HepG2 (cell line): ENCODE measurements around the gene PLAGL2. TPM values are rescaled to one million over a fixed set of nuclear protein-coding genes. Genes with fewer than 3 reads are reported as not detected.

Experiments used
- ATAC-seq: fragments of 200-7000 bp; cut with Tn5 transposase; 3 replicates; pipeline ENCODE4 v1.9.1; 2020; ENCODE audit warnings: mild to moderate bottlenecking, moderate library complexity
- BruUV-seq: library from RNA; stranded (reverse); fragments of 400-500 nt; replicated peaks from 2 replicates; lab custom pipeline; 2021; lab: Mats Ljungman, UMichigan
- CTCF ChIA-PET: fragments of 300-600 bp; formaldehyde crosslinking; extraction: SDS; loops from one replicate; lab custom pipeline; 2021; ENCODE audit warnings: low total read pairs, inconsistent platforms, low intra/inter-chr PET ratio; lab: Yijun Ruan, JAX
- POLR2A ChIA-PET: fragments of 350-600 bp; sonication (Branson Sonifier 250); formaldehyde crosslinking; loops from one replicate; lab custom pipeline; 2020; ENCODE audit warnings: antibody characterized with exemption, inconsistent platforms; lab: Yijun Ruan, JAX
- DNase-seq: peaks from one replicate; pipeline ENCODE4 v3.0.0-alpha.2; 2015; ENCODE audit warnings: low spot score
- FAIRE-seq: peaks from 3 replicates; lab custom pipeline; 2011; peaks lifted over from hg19 to GRCh38; lab: Jason Lieb, UNC
- H2AFZ ChIP-seq: one replicate; pipeline ENCODE4 v1.6.1; 2011; ENCODE audit warnings: low read length, inconsistent platforms
- H3K27ac ChIP-seq: fragments of 300-600 bp; 3 replicates; pipeline ENCODE4 v1.8.0; 2011; ENCODE audit warnings: mixed run types, mild to moderate bottlenecking, mixed read lengths, low read length, inconsistent platforms; ENCODE audit not compliant: insufficient read depth; ENCODE audit errors: extremely low read length
- H3K27me3 ChIP-seq, 2 experiments: fragments of 200-600 bp in 1 of 2; 2 replicates in 1 of 2; 3 replicates in 1 of 2; pipeline versions ENCODE4 v1.6.0 to v1.8.0; 2011; ENCODE audit warnings: low read length in 2 of 2, mild to moderate bottlenecking in 2 of 2, moderate library complexity in 2 of 2, inconsistent platforms in 1 of 2; ENCODE audit not compliant: insufficient read depth in 2 of 2, control insufficient read depth in 1 of 2
- H3K36me3 ChIP-seq, 2 experiments: fragments of 200-600 bp in 1 of 2; replicated peaks in 1 of 2; 2 replicates in 1 of 2; 3 replicates in 1 of 2; pipeline versions ENCODE4 v1.5.1 to v1.8.0; 2011; ENCODE audit warnings: low read length in 2 of 2, inconsistent platforms in 1 of 2; ENCODE audit not compliant: insufficient read depth in 2 of 2, control insufficient read depth in 1 of 2
- H3K4me1 ChIP-seq: 2 replicates; pipeline ENCODE4 v1.5.1; 2012; ENCODE audit warnings: low read length, inconsistent platforms; ENCODE audit not compliant: insufficient read depth
- H3K4me2 ChIP-seq: 2 replicates; pipeline ENCODE4 v1.6.0; 2011; ENCODE audit warnings: low read depth, low read length, inconsistent platforms
- H3K4me3 ChIP-seq, 3 experiments: fragments of 200-600 bp in 1 of 3; sonication (generic), shearing (Covaris generic) in 1 of 3; replicated peaks in 1 of 3; 2 replicates each; pipeline ENCODE4 v1.5.1; 2011 to 2016; ENCODE audit warnings: low read length in 3 of 3, inconsistent platforms in 2 of 3, low read depth in 2 of 3, mild to moderate bottlenecking in 2 of 3, control low read depth in 1 of 3, mixed read lengths in 1 of 3; ENCODE audit not compliant: insufficient read depth in 1 of 3
- H3K79me2 ChIP-seq: one replicate; pipeline ENCODE4 v1.6.1; 2011; ENCODE audit warnings: low read length, inconsistent platforms; ENCODE audit not compliant: insufficient read depth
- H3K9ac ChIP-seq: 2 replicates; pipeline ENCODE4 v1.6.0; 2011; ENCODE audit warnings: mild to moderate bottlenecking, low read depth, low read length, inconsistent platforms; ENCODE audit not compliant: insufficient read depth
- H3K9me3 ChIP-seq: 2 replicates; pipeline ENCODE4 v1.5.1; 2012; ENCODE audit warnings: mild to moderate bottlenecking, low read length
- H4K20me1 ChIP-seq: 2 replicates; pipeline ENCODE4 v1.6.0; 2011; ENCODE audit warnings: inconsistent platforms, mild to moderate bottlenecking, low read length, moderate library complexity; ENCODE audit not compliant: insufficient read depth
- ARNT ChIP-seq: fragments of 450-650 bp; IDR thresholded peaks from 2 replicates; pipeline ENCODE4 v1.6.1; 2017
- ATF7 ChIP-seq, 2 experiments: fragments of 450-650 bp in 1 of 2; sonication (generic) in 1 of 2; formaldehyde crosslinking in 1 of 2; IDR thresholded peaks; 2 replicates each; pipeline versions ENCODE4 v1.4.0 to v1.6.1; 2016 to 2020; ENCODE audit warnings: antibody characterized with exemption in 1 of 2, mild to moderate bottlenecking in 1 of 2, missing genetic modification reagents in 1 of 2
- CEBPB ChIP-seq: IDR thresholded peaks from 2 replicates; pipeline ENCODE4 v1.6.1; 2011; ENCODE audit warnings: low read depth, low read length, improper control_type of control experiment, borderline replicate concordance
- CEBPG ChIP-seq: IDR thresholded peaks from 2 replicates; pipeline ENCODE4 v1.6.1; 2016
- HNRNPK ChIP-seq: fragments of 200-400 bp; formaldehyde crosslinking; IDR thresholded peaks from 2 replicates; pipeline ENCODE4 v1.6.1; 2018; ENCODE audit warnings: low read length, low read depth, moderate library complexity, mild to moderate bottlenecking; ENCODE audit not compliant: poor library complexity, severe bottlenecking
- MYPOP ChIP-seq: sonication (generic); formaldehyde crosslinking; IDR thresholded peaks from 2 replicates; pipeline ENCODE4 v1.8.1; 2023; ENCODE audit warnings: mild to moderate bottlenecking, moderate library complexity, missing genetic modification reagents
- NKX3-1 ChIP-seq: sonication (generic); formaldehyde crosslinking; IDR thresholded peaks from 2 replicates; pipeline ENCODE4 v1.5.0; 2020; ENCODE audit warnings: missing genetic modification reagents
- ZNF430 ChIP-seq: sonication (generic); formaldehyde crosslinking; IDR thresholded peaks from 2 replicates; pipeline ENCODE4 v1.9.0; 2021; ENCODE audit warnings: mild to moderate bottlenecking, missing genetic modification reagents
- ZNF556 ChIP-seq: sonication (generic); formaldehyde crosslinking; IDR thresholded peaks from 2 replicates; pipeline ENCODE4 v1.4.0; 2020; ENCODE audit warnings: mild to moderate bottlenecking, missing genetic modification reagents, borderline replicate concordance
- WGBS: methylation state at CpG from one replicate; pipeline ENCODE4 v1.1.6; 2017; ENCODE audit warnings: low lambda C conversion rate; 5-methylcytosine and 5-hydroxymethylcytosine counted together
- in situ Hi-C: cut with HindIII; loops from 2 replicates; pipeline ENCODE4 v1.10.0; 2017; ENCODE audit warnings: low pct_unique_long_range_greater_than_20kb; ENCODE audit not compliant: extremely low pct_ligation_motif_present
- intact Hi-C: fragments of 100-400 bp; cut with micrococcal nuclease; formaldehyde crosslinking; loops from one replicate; pipeline ENCODE4 v1.10.0; 2022; ENCODE audit not compliant: unreplicated experiment
- polyA plus RNA-seq, 8 experiments: library from polyadenylated mRNA; depleted of rRNA in 3 of 8; stranded (reverse) in 7 of 8; unstranded in 1 of 8; fragments of >200 nt; fragmentation: Illumina TruSeq in 4 of 8; extraction: Trizol in 4 of 8; gene quantifications; 2 replicates each; pipeline versions ENCODE4 v1.2.1 to v1.2.3, GENCODE V29; 2011 to 2016; ENCODE audit warnings: low read depth in 4 of 8, missing spikeins in 1 of 8, mixed read lengths in 1 of 8; ENCODE audit not compliant: insufficient read depth in 1 of 8
- total RNA-seq, 5 experiments: library from RNA; depleted of rRNA; stranded (reverse); fragments of >200 nt; fragmentation: Illumina TruSeq; extraction: Trizol; gene quantifications; 2 replicates each; pipeline ENCODE4 v1.2.3, GENCODE V29; 2016; ENCODE audit warnings: low read depth in 1 of 5
- TF ChIP-seq, protein P1 (sequence below): IDR thresholded peaks from 2 replicates; pipeline ENCODE4 v1.6.1; 2018; ENCODE audit warnings: missing genetic modification reagents, mild to moderate bottlenecking, missing compliant biosample characterization

The PLAGL2 gene
- total and polyA plus RNA-seq, 2 of the 13 experiments (the other 11 are each of a cell fraction or from before 2014, with no cell fraction given): 15.2 to 15.3 TPM

- in situ Hi-C loops: no loop called here
- WGBS: 93% methylated on average over 5 of the region's 5 CpGs
- H3K4me2 ChIP-seq: peak overlapping the region; percentile 98
- CTCF ChIA-PET: no interaction called here
- TF ChIP-seq ATF7 (IDR thresholded peaks at IDR 0.05): peak; percentile 60
- TF ChIP-seq ATF7 (CRISPR knock-in tag; IDR thresholded peaks at IDR 0.05): no peak
- TF ChIP-seq MYPOP (CRISPR knock-in tag): peak; percentile 31; the same call in 1 of the 2 replicates
- no peak for TF ChIP-seq ZNF556 (CRISPR knock-in tag)
- peak; percentile 45; the same call in 1 of the 2 replicates for TF ChIP-seq ZNF430 (CRISPR knock-in tag)
- no peak for TF ChIP-seq ARNT
- peak; percentile 45; the same call in 1 of the 2 replicates for TF ChIP-seq CEBPB
- TF ChIP-seq HNRNPK: peak; percentile 60
- TF ChIP-seq NKX3-1 (CRISPR knock-in tag): no peak
- TF ChIP-seq CEBPG (CRISPR knock-in tag): peak; percentile 11; the same call in 1 of the 2 replicates
- TF ChIP-seq, protein P1, sequence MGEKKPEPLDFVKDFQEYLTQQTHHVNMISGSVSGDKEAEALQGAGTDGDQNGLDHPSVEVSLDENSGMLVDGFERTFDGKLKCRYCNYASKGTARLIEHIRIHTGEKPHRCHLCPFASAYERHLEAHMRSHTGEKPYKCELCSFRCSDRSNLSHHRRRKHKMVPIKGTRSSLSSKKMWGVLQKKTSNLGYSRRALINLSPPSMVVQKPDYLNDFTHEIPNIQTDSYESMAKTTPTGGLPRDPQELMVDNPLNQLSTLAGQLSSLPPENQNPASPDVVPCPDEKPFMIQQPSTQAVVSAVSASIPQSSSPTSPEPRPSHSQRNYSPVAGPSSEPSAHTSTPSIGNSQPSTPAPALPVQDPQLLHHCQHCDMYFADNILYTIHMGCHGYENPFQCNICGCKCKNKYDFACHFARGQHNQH (CRISPR knock-in tag): 0 out of 2 replicates have a peak, but pooled peaks have one; percentile 0
- TF ChIP-seq, all 625 proteins: peak for 7
- H3K27ac ChIP-seq: no peak overlapping the region
- intact Hi-C loops: loop anchor here (5.0 kb wide), 3 partner anchors 52 to 122 kb away; no protein-coding TSS in a partner anchor
- H4K20me1 ChIP-seq: peaks cover 46% of the 10 kb centered on the region
- peaks cover 65% of the 10 kb centered on the region for H3K4me1 ChIP-seq
- DNase-seq (no peak), FAIRE-seq (no peak), ATAC-seq (no peak)
- no peak overlapping the region for H2AFZ ChIP-seq
- POLR2A ChIA-PET: interaction anchor here (0.8 to 2.2 kb wide), 4 partner anchors 9 to 85 kb away, joined by 3 to 8 read pairs (median 4); no protein-coding TSS in a partner anchor
- BruUV-seq: TSS peak; percentile 53
- peak overlapping the region; percentile 98 for H3K9ac ChIP-seq
- peaks cover 85% of the 10 kb centered on the region for H3K79me2 ChIP-seq
- peaks cover 28 to 47% of the 10 kb centered on the region in 2 experiments for H3K36me3 ChIP-seq
- no peaks in the 10 kb centered on the region for H3K9me3 ChIP-seq
- H3K27me3 ChIP-seq: peaks cover 0 to 7% of the 10 kb centered on the region in 2 experiments; a peak in 1 of 5 replicates
- H3K4me3 ChIP-seq: peak overlapping the region; percentile 2 to 91 (median 19); a peak in 4 of 6 replicates
Measured at GRCh38 chr20:32205110-32205842, 2.3 kb downstream of the PLAGL2 start.
